Measurements from ENCODE around the gene PLB1. TPM values are rescaled to one million over a fixed set of nuclear protein-coding genes. Genes with fewer than 3 reads are reported as not detected.
A peak's percentile ranks its signal among the peaks of the same experiment; 100 is the strongest.

Gene PLB1

GRCh38 chr2:28693223-28693622 lies 197.4 kb downstream of the PLB1 start:
- peaks cover 2% of the 10 kb centered on the region for H3K79me1 ChIP-seq (ENCODE audit: low read depth, low read length)
- no peak overlapping the region for H3K4me3 ChIP-seq (ENCODE audit: low read length in 2 of 2)
- H2BK5ac ChIP-seq (ENCODE audit: low read length) = no peak overlapping the region
- H3K14ac ChIP-seq (ENCODE audit: low read length) = no peak overlapping the region
- H2AK5ac ChIP-seq (ENCODE audit: low read depth, low read length) = no peak overlapping the region
- H3K27ac ChIP-seq (replicated peaks; ENCODE audit: low read length) = no peak overlapping the region
- H2BK120ac ChIP-seq (ENCODE audit: low read depth, low read length) = no peak overlapping the region
- no peak overlapping the region for H3K9ac ChIP-seq (ENCODE audit: low read depth, low read length, poor library complexity)
- H3K23ac ChIP-seq (ENCODE audit: low read depth, low read length, poor library complexity) = no peak overlapping the region
- no peak overlapping the region for H3K18ac ChIP-seq (ENCODE audit: low read length)
- no peak overlapping the region for H3K4me2 ChIP-seq (ENCODE audit: insufficient read depth, low read length, poor library complexity, severe bottlenecking)
- no peak for DNase-seq (ENCODE audit: low spot score)
- no peak overlapping the region for H3K4ac ChIP-seq (ENCODE audit: low read length)
- H2BK12ac ChIP-seq (ENCODE audit: low read length) = no peak overlapping the region
- H3K4me1 ChIP-seq (ENCODE audit: control insufficient read depth in 2 of 2, insufficient read depth in 1 of 2, low read depth in 1 of 2, low read length in 2 of 2) = peaks cover 14 to 36% of the 10 kb centered on the region in 2 donors
- H3K9me3 ChIP-seq (replicated peaks in 1 of 2; ENCODE audit: control insufficient read depth in 2 of 2, insufficient read depth in 1 of 2, low read depth in 1 of 2, low read length in 2 of 2) = no peaks in the 10 kb centered on the region
- no peak overlapping the region for H2AFZ ChIP-seq (ENCODE audit: low read length)
- WGBS, 2 donors (ENCODE audit: extremely low coverage in 2 of 2, insufficient read length in 2 of 2, insufficient replicate concordance in 1 of 2) = no CpG with 5 or more reads among the region's 3 CpGs
- no peaks in the 10 kb centered on the region for H3K36me3 ChIP-seq (replicated peaks in 1 of 2; ENCODE audit: control insufficient read depth in 2 of 2, insufficient read depth in 2 of 2, low read length in 2 of 2)
- no peak overlapping the region for H4K91ac ChIP-seq (ENCODE audit: low read depth, low read length, poor library complexity)
- H4K8ac ChIP-seq (ENCODE audit: low read depth, low read length) = no peak overlapping the region
- H3K27me3 ChIP-seq (ENCODE audit: control insufficient read depth in 3 of 3, insufficient read depth in 3 of 3, low read depth in 1 of 3, low read length in 3 of 3) = no peaks in the 10 kb centered on the region
- H2BK15ac ChIP-seq (ENCODE audit: low read length) = peak overlapping the region; percentile 45

Small RNA genes within 50 kb of the gene (small RNA-seq; reads per million reads assigned to genes)
- gene RNA5SP89 (ENCODE audit: insufficient read depth) (not detected), gene SNRPGP7 (ENCODE audit: insufficient read depth) (not detected)
